Measurements from ENCODE around the gene STK32B. TPM values are rescaled to one million over a fixed set of nuclear protein-coding genes. Genes with fewer than 3 reads are reported as not detected.

The STK32B gene
- total RNA-seq, 4 donors from 2014 or later = 0.46 to 0.68 (median 0.49) TPM; not detected in 1

DNA sequence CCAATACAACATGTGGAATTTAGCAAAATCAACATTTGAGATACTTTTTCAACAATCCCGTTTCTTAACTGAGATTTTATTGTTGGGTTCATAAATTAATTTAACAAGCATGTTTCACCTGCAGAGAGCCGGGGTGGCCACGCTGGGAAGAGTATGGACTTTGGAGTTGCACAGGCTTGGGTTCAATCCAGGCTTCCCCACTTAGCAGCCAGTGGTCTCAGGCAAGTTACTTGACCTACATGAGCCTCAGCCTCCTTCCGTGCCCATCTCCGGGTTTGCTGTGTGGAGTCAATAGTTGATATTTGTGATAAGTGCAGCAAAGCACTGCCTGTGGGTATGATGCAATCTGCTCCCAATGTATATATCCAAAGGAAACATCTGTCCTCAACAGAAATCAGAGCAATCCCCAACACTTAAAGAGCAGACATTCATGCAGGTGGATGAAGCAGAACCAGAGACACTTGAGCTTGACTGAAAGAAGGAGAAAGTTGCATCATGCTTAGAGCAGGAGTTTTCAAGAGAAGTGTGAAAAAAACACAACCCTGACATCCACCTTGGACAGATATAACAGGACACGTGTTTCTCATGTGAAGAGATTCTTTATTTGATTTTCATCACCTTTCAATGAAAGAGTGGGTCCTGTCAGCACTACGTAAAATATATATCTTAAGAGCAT lies 37.1 kb upstream of the STK32B start:
- in situ Hi-C loops (cut with MboI; ENCODE audit: low sequenced_read_pairs in 4 of 4) = no loop called here
- TF ChIP-seq, protein P1, sequence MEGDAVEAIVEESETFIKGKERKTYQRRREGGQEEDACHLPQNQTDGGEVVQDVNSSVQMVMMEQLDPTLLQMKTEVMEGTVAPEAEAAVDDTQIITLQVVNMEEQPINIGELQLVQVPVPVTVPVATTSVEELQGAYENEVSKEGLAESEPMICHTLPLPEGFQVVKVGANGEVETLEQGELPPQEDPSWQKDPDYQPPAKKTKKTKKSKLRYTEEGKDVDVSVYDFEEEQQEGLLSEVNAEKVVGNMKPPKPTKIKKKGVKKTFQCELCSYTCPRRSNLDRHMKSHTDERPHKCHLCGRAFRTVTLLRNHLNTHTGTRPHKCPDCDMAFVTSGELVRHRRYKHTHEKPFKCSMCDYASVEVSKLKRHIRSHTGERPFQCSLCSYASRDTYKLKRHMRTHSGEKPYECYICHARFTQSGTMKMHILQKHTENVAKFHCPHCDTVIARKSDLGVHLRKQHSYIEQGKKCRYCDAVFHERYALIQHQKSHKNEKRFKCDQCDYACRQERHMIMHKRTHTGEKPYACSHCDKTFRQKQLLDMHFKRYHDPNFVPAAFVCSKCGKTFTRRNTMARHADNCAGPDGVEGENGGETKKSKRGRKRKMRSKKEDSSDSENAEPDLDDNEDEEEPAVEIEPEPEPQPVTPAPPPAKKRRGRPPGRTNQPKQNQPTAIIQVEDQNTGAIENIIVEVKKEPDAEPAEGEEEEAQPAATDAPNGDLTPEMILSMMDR (IDR thresholded peaks at IDR 0.05 in 4 of 5, conservative IDR thresholded peaks at IDR 0.05 in 1 of 5) = no peak
- no peak for TF ChIP-seq POLR2A (IDR thresholded peaks at IDR 0.05)
- ATAC-seq (no peak), DNase-seq (no peak)
- peaks cover under 1 to 10% (median 5%) of the 10 kb centered on the region in 3 donors for H3K27me3 ChIP-seq
- H3K4me3 ChIP-seq = no peak overlapping the region
- H3K4me1 ChIP-seq = no peaks in the 10 kb centered on the region
- H3K27ac ChIP-seq = no peak overlapping the region
- intact Hi-C loops (cut with DNase I; ENCODE audit: low total_unique reads) = no loop called here
- H3K9me3 ChIP-seq = no peaks in the 10 kb centered on the region
- H3K36me3 ChIP-seq = no peaks in the 10 kb centered on the region

DNA sequence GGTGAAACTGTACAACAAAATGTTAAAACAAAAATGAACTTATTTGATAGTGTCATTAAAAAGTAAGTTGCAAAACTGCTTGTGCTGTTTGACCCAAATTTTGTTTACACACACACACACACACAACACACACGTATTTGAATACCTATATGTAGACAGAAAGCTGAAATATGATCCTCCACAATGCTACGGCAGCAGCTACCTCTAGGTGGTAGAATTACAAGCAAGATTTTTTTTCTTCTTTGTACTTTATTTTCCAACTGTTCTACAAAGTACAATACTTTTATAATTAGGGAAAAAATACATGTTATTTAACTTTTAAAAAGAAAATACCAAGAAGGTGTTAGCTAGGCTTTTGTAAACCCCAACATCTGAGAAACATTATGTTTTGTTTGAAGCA lies 33.2 kb upstream of the STK32B start:
- in situ Hi-C loops (cut with MboI; ENCODE audit: low sequenced_read_pairs in 4 of 4) = no loop called here
- H3K4me1 ChIP-seq = no peaks in the 10 kb centered on the region
- no peaks in the 10 kb centered on the region for H3K9me3 ChIP-seq
- H3K4me3 ChIP-seq = no peak overlapping the region
- DNase-seq = no peak
- TF ChIP-seq POLR2A (IDR thresholded peaks at IDR 0.05) = no peak
- TF ChIP-seq, protein P1 (IDR thresholded peaks at IDR 0.05 in 4 of 5, conservative IDR thresholded peaks at IDR 0.05 in 1 of 5) = no peak
- intact Hi-C loops (cut with DNase I; ENCODE audit: low total_unique reads) = no loop called here
- no peak overlapping the region for H3K27ac ChIP-seq
- peaks cover 4 to 16% (median 5%) of the 10 kb centered on the region in 3 donors for H3K27me3 ChIP-seq
- ATAC-seq = no peak
- no peaks in the 10 kb centered on the region for H3K36me3 ChIP-seq

DNA sequence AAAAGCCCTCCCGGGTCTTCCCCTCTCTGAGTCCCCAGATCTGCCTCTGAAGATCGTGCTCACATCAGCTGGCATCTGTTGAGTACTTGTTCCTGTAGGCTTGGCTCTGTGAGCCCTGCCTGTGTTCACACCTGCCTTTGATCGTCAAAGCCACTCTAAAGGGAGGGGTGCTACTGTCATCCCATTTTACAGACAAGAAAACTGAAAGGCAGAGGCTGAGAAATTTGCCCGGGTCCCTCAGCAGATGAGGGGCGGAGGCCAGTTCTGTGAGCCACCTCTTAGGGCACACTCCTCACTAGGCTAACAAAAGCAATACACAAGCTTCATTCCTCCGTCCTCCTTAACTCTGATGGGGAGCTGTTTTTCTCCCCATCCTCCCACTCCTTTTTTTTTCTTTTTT lies 32.7 kb upstream of the STK32B start:
- in situ Hi-C loops (cut with MboI; ENCODE audit: low sequenced_read_pairs in 4 of 4) (no loop called here), intact Hi-C loops (cut with DNase I; ENCODE audit: low total_unique reads) (no loop called here)
- DNase-seq = no peak
- no peak overlapping the region for H3K27ac ChIP-seq
- peaks cover 4 to 16% (median 5%) of the 10 kb centered on the region in 3 donors for H3K27me3 ChIP-seq
- ATAC-seq = no peak
- TF ChIP-seq, protein P1 (IDR thresholded peaks at IDR 0.05 in 4 of 5, conservative IDR thresholded peaks at IDR 0.05 in 1 of 5) = no peak
- TF ChIP-seq POLR2A (IDR thresholded peaks at IDR 0.05) = no peak
- no peaks in the 10 kb centered on the region for H3K4me1 ChIP-seq
- H3K4me3 ChIP-seq = no peak overlapping the region
- no peaks in the 10 kb centered on the region for H3K9me3 ChIP-seq
- H3K36me3 ChIP-seq = no peaks in the 10 kb centered on the region

DNA sequence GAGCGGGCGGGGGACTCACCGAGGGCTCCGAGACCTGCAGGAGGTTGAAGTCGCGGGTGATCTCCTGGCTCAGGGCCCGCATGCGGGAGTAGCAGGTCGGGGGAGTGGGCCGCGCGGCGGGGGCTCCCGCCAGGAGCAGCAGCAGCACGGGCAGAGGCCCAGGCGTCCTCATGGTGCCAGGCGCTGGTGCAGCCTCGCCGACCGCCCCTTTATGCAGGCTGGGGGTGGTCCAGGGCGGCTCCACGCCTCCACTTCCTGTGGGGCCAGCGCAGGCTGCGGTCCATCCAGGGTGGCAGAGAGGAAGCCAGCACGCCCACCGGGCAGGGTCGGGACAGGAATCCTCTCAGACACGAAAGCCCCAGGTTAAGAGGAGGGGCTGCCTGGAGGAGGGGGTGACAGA lies 32.0 kb upstream of the STK32B start, which contains the start of gene CYTL1:
CYTL1 (minus strand) TSS at position 185 of the 400 bp plus-strand sequence; CDS start at position 172, 13 bp downstream.
- Histone ChIP-seq H3K9me3 (no peaks in the 10 kb centered on the region), H3K4me3 (no peak within 1 kb of the TSS), H3K4me1 (no peaks in the 10 kb centered on the region), H3K27ac (no peak within 1 kb of the TSS), H3K27me3 (peaks cover 4 to 16% (median 5%) of the 10 kb centered on the region in 3 donors), H3K36me3 (no peaks in the 10 kb centered on the region)
- intact Hi-C loops (cut with DNase I; ENCODE audit: low total_unique reads) (no loop called here), in situ Hi-C loops (cut with MboI; ENCODE audit: low sequenced_read_pairs in 4 of 4) (no loop called here)
- DNase-seq (no peak), ATAC-seq (no peak)
- TF ChIP-seq, protein P1 (IDR thresholded peaks at IDR 0.05 in 4 of 5, conservative IDR thresholded peaks at IDR 0.05 in 1 of 5) = no peak
- no peak for TF ChIP-seq POLR2A (IDR thresholded peaks at IDR 0.05)

Measured in gastrocnemius medialis (tissue), 4 donors.